Lung microvascular endothelial cell (primary cell): ENCODE measurements around the gene OBSCN. TPM values are rescaled to one million over a fixed set of nuclear protein-coding genes. Genes with fewer than 3 reads are reported as not detected.

ENCODE experiments used
- DNase-seq, 2 donors: peaks; one replicate each; pipeline versions ENCODE4 v3.0.0 to v3.0.0-alpha.2; 2010; ENCODE audit warnings: low read depth in 2 of 2
- total RNA-seq: library from RNA; depleted of rRNA; stranded (reverse); fragments of >200 nt; gene quantifications from 2 replicates; pipeline ENCODE4 v1.2.1, GENCODE V29; 2014

Gene OBSCN
- total RNA-seq, 1 donor from 2014 or later: 9.5 TPM

DNA sequence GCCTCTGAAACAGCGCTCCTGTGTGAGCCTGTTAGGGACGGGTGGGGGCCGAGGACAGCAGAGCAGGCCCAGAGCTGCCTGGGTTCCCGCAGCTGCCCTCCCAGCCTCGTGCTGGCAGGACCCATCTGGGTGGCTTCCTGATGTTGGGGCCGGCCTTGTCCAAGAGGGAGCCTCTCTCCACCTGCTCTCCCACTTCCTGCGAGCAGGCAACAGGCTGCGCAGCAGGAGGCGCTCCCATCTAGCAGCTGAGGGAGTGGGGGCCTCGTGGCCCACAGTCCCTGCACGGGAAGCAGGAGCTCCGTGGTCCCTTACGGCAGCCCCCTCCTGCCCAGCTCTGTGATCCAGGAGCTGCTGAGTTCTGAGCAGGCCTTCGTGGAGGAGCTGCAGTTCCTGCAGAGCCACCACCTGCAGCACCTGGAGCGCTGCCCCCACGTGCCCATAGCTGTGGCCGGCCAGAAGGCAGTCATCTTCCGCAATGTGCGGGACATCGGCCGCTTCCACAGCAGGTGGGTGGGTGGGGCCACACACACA lies 130.7 kb downstream of the OBSCN start:
- no peak for DNase-seq

DNA sequence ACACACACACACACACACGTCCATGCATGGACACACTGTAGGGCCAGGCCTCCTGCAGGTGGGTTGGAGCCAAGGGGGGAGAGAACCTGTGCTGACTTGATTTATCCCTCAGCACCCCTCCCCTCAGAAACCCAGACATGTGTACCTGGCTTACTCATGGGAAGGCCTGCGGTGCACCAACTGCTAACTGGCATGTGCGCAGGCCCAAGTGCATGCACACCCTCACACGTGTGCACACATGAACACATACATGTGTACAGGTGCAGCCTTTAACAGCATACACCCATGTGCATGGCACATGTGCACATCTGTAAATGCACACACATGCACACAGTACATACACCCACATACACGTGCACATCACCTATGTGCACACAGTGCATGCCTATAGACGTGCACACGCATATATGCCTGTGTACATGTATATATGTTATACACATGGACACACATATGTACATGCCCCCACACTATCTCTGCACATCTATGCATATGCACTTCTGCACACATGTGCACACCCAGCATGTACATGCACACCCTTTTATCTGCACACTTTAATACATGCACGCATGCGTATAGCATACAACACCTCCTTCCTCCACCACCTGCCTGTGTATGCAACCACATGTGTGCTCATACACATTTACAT lies 131.3 kb downstream of the OBSCN start:
- no peak for DNase-seq

- no peak for DNase-seq
These were observed 132.2 kb downstream of the OBSCN start for GRCh38 chr1:228339766-228340685.

GRCh38 chr1:228340686-228341449 lies 133.0 kb downstream of the OBSCN start:
- DNase-seq: no peak

DNA sequence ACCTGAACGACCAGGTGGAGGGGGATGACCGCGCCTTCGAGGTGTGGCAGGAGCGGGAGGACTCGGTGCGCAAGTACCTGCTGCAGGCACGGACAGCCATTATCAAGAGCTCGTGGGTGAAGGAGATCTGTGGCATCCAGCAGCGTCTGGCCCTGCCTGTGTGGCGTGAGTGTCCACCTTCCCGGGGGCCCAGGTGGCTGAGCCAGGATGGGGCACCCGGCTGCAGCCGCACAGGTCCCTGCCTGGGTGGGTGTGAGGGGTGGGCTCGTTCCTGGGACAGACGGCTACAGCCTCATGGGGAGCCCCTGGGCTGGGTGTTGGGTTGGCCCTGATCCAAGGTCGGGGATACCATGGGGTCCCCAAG lies 133.6 kb downstream of the OBSCN start:
- no peak for DNase-seq

DNA sequence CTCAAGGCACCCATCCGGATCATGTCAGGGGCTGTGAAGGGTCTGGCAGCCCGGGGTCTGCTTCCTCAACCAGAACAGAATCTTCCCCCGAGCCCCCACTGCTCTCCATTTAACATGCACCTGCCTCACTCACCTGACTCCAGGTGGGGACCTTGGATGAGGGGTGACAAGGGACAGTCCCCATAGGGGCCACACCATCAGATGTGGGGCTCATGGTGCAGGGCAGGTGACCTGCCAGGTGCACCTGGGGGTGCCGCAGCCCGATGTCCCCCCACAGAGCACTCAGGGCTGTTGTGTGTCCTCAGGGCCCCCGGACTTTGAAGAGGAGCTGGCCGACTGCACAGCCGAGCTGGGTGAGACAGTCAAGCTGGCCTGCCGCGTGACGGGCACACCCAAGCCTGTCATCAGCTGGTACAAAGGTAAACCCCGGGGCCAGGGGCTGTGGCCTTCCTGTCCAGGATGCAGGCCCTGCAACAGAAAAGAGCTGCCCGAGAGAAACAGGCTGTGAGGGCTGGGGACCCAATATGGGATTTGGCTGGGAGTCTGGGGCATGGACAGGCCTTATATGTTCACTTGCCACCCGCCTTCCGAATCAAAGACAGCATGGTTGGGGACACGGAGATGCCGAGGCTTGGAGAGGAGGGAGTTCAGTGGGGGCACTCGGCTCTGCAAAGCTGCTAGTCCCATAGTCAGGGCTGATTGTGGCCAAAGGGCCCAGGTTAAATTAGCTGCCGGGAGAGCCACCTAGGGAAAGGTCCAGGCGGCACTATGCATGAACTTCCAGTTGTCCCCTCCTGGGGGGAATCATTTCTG lies 134.2 kb downstream of the OBSCN start:
- DNase-seq: no peak

GRCh38 chr1:228342627-228343190 lies 134.9 kb downstream of the OBSCN start:
- DNase-seq: no peak

GRCh38 chr1:228343191-228343661 lies 135.4 kb downstream of the OBSCN start:
- no peak for DNase-seq

GRCh38 chr1:228344631-228345072 lies 136.8 kb downstream of the OBSCN start:
- no peak for DNase-seq

GRCh38 chr1:228345201-228345930 lies 137.5 kb downstream of the OBSCN start:
- no peak for DNase-seq

GRCh38 chr1:228346731-228347130 lies 138.9 kb downstream of the OBSCN start:
- DNase-seq: no peak

DNA sequence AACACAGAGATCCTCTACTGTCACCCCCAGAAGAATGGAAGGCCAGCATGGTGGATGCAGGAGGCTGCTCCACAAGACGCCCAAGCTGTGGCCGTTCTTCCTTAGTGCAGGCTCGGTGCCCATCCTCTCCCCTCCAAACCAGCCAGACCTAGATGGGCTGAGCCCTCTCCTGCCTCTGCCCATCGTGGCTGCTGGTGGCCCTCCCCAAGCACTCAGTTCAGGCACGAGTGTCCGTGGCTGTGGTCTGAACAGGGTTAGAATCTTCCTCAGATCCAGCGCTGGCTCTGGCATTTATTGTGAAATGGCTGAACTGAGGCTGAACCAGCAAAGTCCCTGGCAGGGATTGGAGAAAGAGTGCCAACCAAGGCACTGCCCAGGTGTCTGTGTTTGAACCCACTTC lies 139.3 kb downstream of the OBSCN start:
- DNase-seq: no peak

DNA sequence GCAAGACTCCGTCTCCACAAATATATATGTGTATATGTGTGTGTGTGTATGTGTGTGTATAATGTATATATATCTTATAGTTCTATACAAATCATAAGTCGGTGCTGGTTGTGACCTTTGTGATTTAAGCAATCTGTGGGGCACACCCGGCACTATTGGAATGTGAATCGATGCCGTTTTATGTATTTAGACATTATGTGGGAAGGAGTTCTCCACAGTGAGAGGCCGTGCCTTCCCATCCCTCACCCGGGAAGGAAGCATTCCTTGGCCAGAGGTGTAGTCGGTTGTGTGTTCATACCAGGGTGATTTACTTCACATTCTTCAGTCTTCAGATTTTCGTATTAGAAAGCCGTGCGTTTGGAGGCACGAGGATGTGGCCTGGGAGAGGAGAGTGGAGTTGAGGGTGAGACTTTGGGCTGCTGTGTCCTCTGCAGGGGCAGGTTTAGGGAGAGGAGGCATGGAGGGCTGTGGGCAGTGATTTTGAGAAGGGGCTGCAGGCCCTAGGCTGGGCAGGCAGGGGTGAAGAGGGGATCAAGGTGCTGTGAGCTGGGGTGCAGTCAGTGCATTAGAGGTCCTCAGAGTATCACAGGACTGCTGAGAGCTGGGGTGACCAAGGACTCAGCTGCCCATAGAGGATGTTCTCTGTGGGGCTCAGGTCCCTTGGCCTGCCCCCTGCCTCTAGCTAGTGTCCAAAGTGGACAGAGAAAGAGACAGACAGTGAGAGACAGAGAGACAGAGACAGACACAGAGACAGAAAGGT lies 141.0 kb downstream of the OBSCN start:
- DNase-seq: no peak

- DNase-seq: no peak
These were observed 141.9 kb downstream of the OBSCN start for GRCh38 chr1:228349701-228350171.

- DNase-seq: no peak
These were observed 142.4 kb downstream of the OBSCN start for GRCh38 chr1:228350179-228350742.

DNA sequence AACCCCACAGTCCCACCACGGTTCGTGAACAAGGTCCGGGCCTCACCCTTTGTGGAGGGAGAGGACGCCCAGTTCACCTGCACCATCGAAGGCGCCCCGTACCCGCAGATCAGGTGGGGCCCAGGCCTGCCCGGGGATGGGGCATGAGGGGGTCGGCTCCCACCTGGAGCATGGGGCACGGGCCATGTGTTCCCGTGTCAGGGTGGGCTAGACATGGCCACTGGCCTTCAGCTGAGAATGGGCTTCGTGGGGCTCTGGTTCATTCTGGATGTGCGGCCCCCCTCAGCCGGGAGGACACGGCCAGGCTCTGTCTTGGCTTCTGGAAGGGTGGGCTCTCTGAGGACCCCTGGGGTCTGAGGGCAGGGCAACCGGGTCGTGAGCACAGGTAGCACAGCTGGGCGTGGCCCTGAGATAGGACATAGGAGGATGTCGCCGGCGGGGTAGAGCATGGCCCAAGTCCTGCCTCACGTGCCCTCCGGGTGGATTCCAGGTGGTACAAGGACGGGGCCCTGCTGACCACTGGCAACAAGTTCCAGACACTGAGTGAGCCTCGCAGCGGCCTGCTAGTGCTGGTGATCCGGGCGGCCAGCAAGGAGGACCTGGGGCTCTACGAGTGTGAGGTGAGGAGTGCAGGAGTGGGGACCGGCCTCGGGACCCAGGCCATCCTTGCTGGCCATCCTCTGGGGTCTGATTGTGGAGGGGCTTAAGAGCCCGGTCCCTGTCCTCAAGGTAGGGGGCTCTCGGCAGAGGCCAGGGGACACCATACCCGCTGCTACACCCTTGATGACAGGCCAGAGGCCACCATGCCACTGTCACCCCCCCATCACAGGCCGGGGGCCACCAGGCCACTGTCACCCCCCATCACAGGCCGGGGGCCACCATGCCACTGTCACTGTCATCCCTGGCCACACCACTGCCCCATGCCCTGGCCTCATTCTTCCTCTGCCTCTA lies 143.3 kb downstream of the OBSCN start:
- no peak for DNase-seq

GRCh38 chr1:228351850-228352249 lies 144.0 kb downstream of the OBSCN start:
- DNase-seq: no peak
